ENCODE results near the gene AIG1.

- TF ChIP-seq CTCF (conservative IDR thresholded peaks at IDR 0.05 in 1 of 2, IDR thresholded peaks at IDR 0.05 in 1 of 2; ENCODE audit: low read depth in 1 of 2, low read length in 2 of 2) (no peak), EZH2 (IDR thresholded peaks at IDR 0.05; ENCODE audit: low read length, missing control alignments) (no peak)
Measured at GRCh38 chr6:143390278-143390677, 329.6 kb downstream of the AIG1 start.
